ENCODE data around the gene NRG3. TPM values are rescaled to one million over a fixed set of nuclear protein-coding genes. Genes with fewer than 3 reads are reported as not detected.

Gene NRG3
- total RNA-seq, 2 donors from 2014 or later = 1.7 to 2.3 TPM

- Histone ChIP-seq H3K4me3 (ENCODE audit: low read length) (no peak overlapping the region), H3K36me3 (ENCODE audit: control insufficient read depth, insufficient read depth, low read length) (no peaks in the 10 kb centered on the region), H3K9me3 (ENCODE audit: control insufficient read depth, low read length) (no peaks in the 10 kb centered on the region), H3K27me3 (ENCODE audit: control insufficient read depth, insufficient read depth, low read length, poor library complexity, severe bottlenecking) (no peaks in the 10 kb centered on the region), H3K9ac (ENCODE audit: extremely low read depth, low read length, poor library complexity, severe bottlenecking) (no peak overlapping the region), H3K4me1 (ENCODE audit: control insufficient read depth, insufficient read depth, low read length) (no peaks in the 10 kb centered on the region), H3K27ac (ENCODE audit: low read depth, low read length) (no peak overlapping the region)
- H3K4me1 Mint-ChIP-seq = no peaks in the 10 kb centered on the region
- H3K27ac Mint-ChIP-seq = no peak overlapping the region
- no peaks in the 10 kb centered on the region for H3K36me3 Mint-ChIP-seq (ENCODE audit: low read depth)
- no peaks in the 10 kb centered on the region for H3K27me3 Mint-ChIP-seq (ENCODE audit: insufficient read depth)
- no peaks in the 10 kb centered on the region for H3K9me3 Mint-ChIP-seq
- TF ChIP-seq CTCF (conservative IDR thresholded peaks at IDR 0.05) = no peak
- no peak for DNase-seq
- H3K4me3 Mint-ChIP-seq = no peak overlapping the region
These were observed 875.5 kb downstream of the NRG3 start for GRCh38 chr10:82750538-82750937.

DNA sequence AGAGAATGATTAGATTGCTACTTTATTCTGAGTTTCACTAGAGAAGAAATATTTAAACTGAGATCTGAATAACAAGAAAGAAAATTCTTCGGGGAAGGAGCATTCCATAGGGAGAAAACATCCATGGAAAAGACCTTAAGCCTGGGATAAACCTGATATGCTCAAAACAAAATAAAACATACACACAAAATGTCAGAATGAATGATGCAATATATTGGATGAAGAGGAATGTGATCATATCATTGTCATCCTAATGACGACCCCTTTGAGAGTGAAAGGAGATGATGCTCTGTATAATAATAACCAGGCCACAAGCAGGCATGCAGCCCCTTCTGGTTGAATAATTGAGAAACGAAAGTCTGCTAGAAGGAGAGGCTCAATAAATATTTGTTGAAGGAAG, 882.4 kb downstream of the NRG3 start:
- no peak for DNase-seq
- 93 to 100% methylated on average over 1 to 3 of the region's 3 CpGs for WGBS, 2 experiments (ENCODE audit: insufficient coverage in 1 of 2, insufficient read length in 1 of 2)
- H3K4me1 ChIP-seq (ENCODE audit: control insufficient read depth, insufficient read depth, low read length) = no peaks in the 10 kb centered on the region
- H3K9me3 ChIP-seq (ENCODE audit: control insufficient read depth, low read length) = no peaks in the 10 kb centered on the region
- Mint-ChIP-seq H3K9me3 (peaks cover 4% of the 10 kb centered on the region), H3K27me3 (ENCODE audit: insufficient read depth) (no peaks in the 10 kb centered on the region), H3K27ac (no peak overlapping the region), H3K4me3 (no peak overlapping the region), H3K36me3 (ENCODE audit: low read depth) (peaks cover 3% of the 10 kb centered on the region), H3K4me1 (peaks cover 3% of the 10 kb centered on the region)
- no peak overlapping the region for H3K27ac ChIP-seq (ENCODE audit: low read depth, low read length)
- H3K36me3 ChIP-seq (ENCODE audit: control insufficient read depth, insufficient read depth, low read length) = no peaks in the 10 kb centered on the region
- no peaks in the 10 kb centered on the region for H3K27me3 ChIP-seq (ENCODE audit: control insufficient read depth, insufficient read depth, low read length, poor library complexity, severe bottlenecking)
- no peak overlapping the region for H3K9ac ChIP-seq (ENCODE audit: extremely low read depth, low read length, poor library complexity, severe bottlenecking)
- no peak for TF ChIP-seq CTCF (conservative IDR thresholded peaks at IDR 0.05)
- H3K4me3 ChIP-seq (ENCODE audit: low read length) = no peak overlapping the region

DNA sequence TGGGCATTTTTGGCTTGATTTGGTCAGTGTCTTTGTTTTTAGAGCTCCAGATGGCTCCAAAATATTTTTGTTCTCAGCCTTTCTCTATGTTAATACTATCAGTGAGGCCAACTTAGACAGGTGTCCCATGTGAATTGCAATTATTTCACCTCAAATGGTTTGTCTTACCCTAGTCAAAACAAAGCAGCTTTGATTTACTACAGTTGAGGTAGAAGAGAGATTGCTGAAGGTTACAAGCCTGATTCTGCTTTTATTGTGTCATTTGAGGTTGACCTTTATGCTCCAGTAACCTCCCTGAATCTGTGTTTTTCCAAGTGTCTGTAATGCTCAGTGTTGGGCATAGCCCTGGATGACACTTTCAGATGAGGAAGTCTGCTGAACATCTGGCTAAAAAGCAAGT, 882.9 kb downstream of the NRG3 start:
- peaks cover 3% of the 10 kb centered on the region for H3K4me1 Mint-ChIP-seq
- no peak overlapping the region for H3K9ac ChIP-seq (ENCODE audit: extremely low read depth, low read length, poor library complexity, severe bottlenecking)
- H3K27me3 Mint-ChIP-seq (ENCODE audit: insufficient read depth) = no peaks in the 10 kb centered on the region
- peaks cover 3% of the 10 kb centered on the region for H3K36me3 Mint-ChIP-seq (ENCODE audit: low read depth)
- H3K27ac Mint-ChIP-seq = no peak overlapping the region
- no peaks in the 10 kb centered on the region for H3K36me3 ChIP-seq (ENCODE audit: control insufficient read depth, insufficient read depth, low read length)
- no peaks in the 10 kb centered on the region for H3K4me1 ChIP-seq (ENCODE audit: control insufficient read depth, insufficient read depth, low read length)
- H3K9me3 ChIP-seq (ENCODE audit: control insufficient read depth, low read length) = no peaks in the 10 kb centered on the region
- TF ChIP-seq CTCF (conservative IDR thresholded peaks at IDR 0.05) = no peak
- no peak for DNase-seq
- H3K27me3 ChIP-seq (ENCODE audit: control insufficient read depth, insufficient read depth, low read length, poor library complexity, severe bottlenecking) = no peaks in the 10 kb centered on the region
- H3K27ac ChIP-seq (ENCODE audit: low read depth, low read length) = no peak overlapping the region
- peaks cover 4% of the 10 kb centered on the region for H3K9me3 Mint-ChIP-seq
- no peak overlapping the region for H3K4me3 ChIP-seq (ENCODE audit: low read length)
- no peak overlapping the region for H3K4me3 Mint-ChIP-seq

Data from endodermal cell (in vitro differentiated cells).